PC-9 (cell line): ENCODE measurements around the gene SCUBE2. TPM values are rescaled to one million over a fixed set of nuclear protein-coding genes. Genes with fewer than 3 reads are reported as not detected.
A peak's percentile ranks its signal among the peaks of the same experiment; 100 is the strongest.

Experiments
- BruUV-seq: library from RNA; stranded (reverse); fragments of 400-500 nt; replicated peaks from 2 replicates; lab custom pipeline; 2021; lab: Mats Ljungman, UMichigan
- CTCF ChIA-PET: fragments of 300-600 bp; sonication (Branson Sonifier 250); formaldehyde crosslinking; loops from one replicate; lab custom pipeline; 2022; ENCODE audit warnings: antibody characterized with exemption; lab: Charles Lee
- POLR2A ChIA-PET: fragments of 300-600 bp; sonication (Branson Sonifier 250); formaldehyde crosslinking; loops from one replicate; lab custom pipeline; 2022; ENCODE audit warnings: antibody characterized with exemption; ENCODE audit not compliant: unreplicated experiment; lab: Charles Lee
- DNase-seq, 2 experiments: peaks; one replicate each; pipeline versions ENCODE4 v3.0.0 to v3.0.0-alpha.2; 2015 to 2022; ENCODE audit warnings: mixed read lengths in 1 of 2
- H2AFZ ChIP-seq: fragments of 200-600 bp; sonication (generic); 2 replicates; pipeline ENCODE4 v1.8.1; 2017; ENCODE audit warnings: antibody characterized with exemption
- H3F3A ChIP-seq: fragments of 200-600 bp; sonication (generic); 2 replicates; pipeline ENCODE4 v1.8.1; 2017; ENCODE audit warnings: antibody characterized with exemption, mild to moderate bottlenecking, low read depth; ENCODE audit not compliant: insufficient read depth
- H3K27ac ChIP-seq: fragments of 200-600 bp; sonication (generic); 2 replicates; pipeline ENCODE4 v1.6.1; 2016; ENCODE audit warnings: mixed run types
- H3K27me3 ChIP-seq: fragments of 200-600 bp; sonication (generic); 2 replicates; pipeline ENCODE4 v1.6.1; 2016; ENCODE audit warnings: low read depth, mixed run types; ENCODE audit not compliant: insufficient read depth
- H3K36me3 ChIP-seq: fragments of 200-600 bp; sonication (generic); 2 replicates; pipeline ENCODE4 v1.6.1; 2016; ENCODE audit warnings: low read depth, mixed run types
- H3K4me1 ChIP-seq: fragments of 200-600 bp; sonication (generic); replicated peaks from 2 replicates; pipeline ENCODE4 v1.6.1; 2016; ENCODE audit warnings: mixed run types; ENCODE audit not compliant: insufficient read depth
- H3K4me2 ChIP-seq: fragments of 200-600 bp; sonication (generic); 2 replicates; pipeline ENCODE4 v1.6.1; 2017; ENCODE audit warnings: mixed run types
- H3K4me3 ChIP-seq: fragments of 200-600 bp; sonication (generic); 2 replicates; pipeline ENCODE4 v1.6.1; 2016; ENCODE audit warnings: mixed run types
- H3K79me2 ChIP-seq: fragments of 200-600 bp; sonication (generic); 2 replicates; pipeline ENCODE4 v1.6.1; 2017; ENCODE audit warnings: low read depth, mixed run types
- H3K9me2 ChIP-seq: fragments of 200-600 bp; sonication (generic); 2 replicates; pipeline ENCODE4 v1.8.1; 2017; ENCODE audit warnings: mild to moderate bottlenecking; ENCODE audit not compliant: insufficient read depth
- H3K9me3 ChIP-seq: fragments of 200-600 bp; sonication (generic); 2 replicates; pipeline ENCODE4 v1.8.1; 2016; ENCODE audit warnings: low read depth; ENCODE audit not compliant: insufficient read depth
- H4K20me1 ChIP-seq: fragments of 200-600 bp; sonication (generic); 2 replicates; pipeline ENCODE4 v1.8.1; 2017; ENCODE audit not compliant: insufficient read depth
- EZH2 ChIP-seq: fragments of 200-600 bp; sonication (generic); IDR thresholded peaks from 2 replicates; pipeline ENCODE4 v1.8.0; 2017; ENCODE audit warnings: antibody characterized with exemption, low read depth
- intact Hi-C: fragments of 100-400 bp; cut with micrococcal nuclease; formaldehyde crosslinking; loops from one replicate; pipeline ENCODE4 v1.10.0; 2022; ENCODE audit not compliant: unreplicated experiment
- total RNA-seq: library from RNA; stranded (reverse); gene quantifications from 2 replicates; pipeline ENCODE4 v1.2.3, GENCODE V29; 2021
- TF ChIP-seq, protein P1 (sequence below): fragments of 200-600 bp; sonication (generic); conservative IDR thresholded peaks from 2 replicates; pipeline ENCODE4 v1.6.1; 2017; ENCODE audit warnings: mixed run types, antibody characterized with exemption, mild to moderate bottlenecking, moderate library complexity

The SCUBE2 gene
- total RNA-seq, 1 experiment from 2014 or later = not detected

DNA sequence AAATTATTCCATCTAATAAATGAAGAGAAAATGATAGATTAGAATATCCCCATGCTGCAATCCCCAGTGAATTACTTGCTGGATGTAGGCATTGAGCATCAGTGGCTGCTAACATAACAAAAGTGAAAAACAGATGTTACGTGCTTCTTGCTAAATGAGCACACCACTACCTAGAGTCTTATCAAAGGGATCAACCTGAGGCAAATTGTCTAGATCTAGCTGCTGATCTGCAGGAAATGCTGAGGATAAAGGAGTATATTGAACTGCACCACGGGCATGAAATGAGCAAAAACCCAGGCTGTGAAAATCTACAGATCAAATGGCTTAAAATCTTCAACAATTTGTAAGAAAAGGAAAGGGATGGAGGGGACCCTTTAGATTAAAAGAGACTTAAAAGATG is 45.3 kb upstream of the SCUBE2 start:
- Histone ChIP-seq H3K79me2 (no peaks in the 10 kb centered on the region), H3K4me1 (peaks cover 40% of the 10 kb centered on the region), H4K20me1 (no peaks in the 10 kb centered on the region)

GRCh38 chr11:9133956-9134355 is 42.6 kb upstream of the SCUBE2 start:
- no peak for TF ChIP-seq EZH2
- Histone ChIP-seq H3K36me3 (no peaks in the 10 kb centered on the region), H3K27me3 (no peaks in the 10 kb centered on the region), H3K4me3 (no peak overlapping the region), H3K9me3 (no peaks in the 10 kb centered on the region), H3K4me1 (peaks cover 25% of the 10 kb centered on the region), H3K9me2 (no peaks in the 10 kb centered on the region), H2AFZ (no peak overlapping the region), H3K4me2 (no peak overlapping the region), H3F3A (peaks cover 11% of the 10 kb centered on the region; the same call in 1 of the 2 replicates), H3K79me2 (no peaks in the 10 kb centered on the region), H4K20me1 (no peaks in the 10 kb centered on the region), H3K27ac (no peak overlapping the region)
- BruUV-seq = no TSS peak
- POLR2A ChIA-PET = no interaction called here
- CTCF ChIA-PET = no interaction called here
- DNase-seq = no peak
- intact Hi-C loops = no loop called here

More for the DNA sequence above, 45.3 kb upstream of the SCUBE2 start:
- POLR2A ChIA-PET = no interaction called here
- TF ChIP-seq, protein P1, sequence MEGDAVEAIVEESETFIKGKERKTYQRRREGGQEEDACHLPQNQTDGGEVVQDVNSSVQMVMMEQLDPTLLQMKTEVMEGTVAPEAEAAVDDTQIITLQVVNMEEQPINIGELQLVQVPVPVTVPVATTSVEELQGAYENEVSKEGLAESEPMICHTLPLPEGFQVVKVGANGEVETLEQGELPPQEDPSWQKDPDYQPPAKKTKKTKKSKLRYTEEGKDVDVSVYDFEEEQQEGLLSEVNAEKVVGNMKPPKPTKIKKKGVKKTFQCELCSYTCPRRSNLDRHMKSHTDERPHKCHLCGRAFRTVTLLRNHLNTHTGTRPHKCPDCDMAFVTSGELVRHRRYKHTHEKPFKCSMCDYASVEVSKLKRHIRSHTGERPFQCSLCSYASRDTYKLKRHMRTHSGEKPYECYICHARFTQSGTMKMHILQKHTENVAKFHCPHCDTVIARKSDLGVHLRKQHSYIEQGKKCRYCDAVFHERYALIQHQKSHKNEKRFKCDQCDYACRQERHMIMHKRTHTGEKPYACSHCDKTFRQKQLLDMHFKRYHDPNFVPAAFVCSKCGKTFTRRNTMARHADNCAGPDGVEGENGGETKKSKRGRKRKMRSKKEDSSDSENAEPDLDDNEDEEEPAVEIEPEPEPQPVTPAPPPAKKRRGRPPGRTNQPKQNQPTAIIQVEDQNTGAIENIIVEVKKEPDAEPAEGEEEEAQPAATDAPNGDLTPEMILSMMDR = no peak
- no peak for TF ChIP-seq EZH2
- no peaks in the 10 kb centered on the region for H3K36me3 ChIP-seq
- DNase-seq = no peak
- H3K27ac ChIP-seq = no peak overlapping the region
- CTCF ChIA-PET = no interaction called here
- intact Hi-C loops = loop anchor here (5.0 kb wide), 2 partner anchors 119 to 224 kb away; partner anchors contain the start of gene AKIP1
- no TSS peak for BruUV-seq
- H3K9me3 ChIP-seq = no peaks in the 10 kb centered on the region
- peak overlapping the region; percentile 67; the same call in 1 of the 2 replicates for H3K4me2 ChIP-seq
- H3K9me2 ChIP-seq = no peaks in the 10 kb centered on the region
- no peak overlapping the region for H2AFZ ChIP-seq
- H3K27me3 ChIP-seq = no peaks in the 10 kb centered on the region
- no peak overlapping the region for H3K4me3 ChIP-seq
- H3F3A ChIP-seq = peaks cover 17% of the 10 kb centered on the region

DNA sequence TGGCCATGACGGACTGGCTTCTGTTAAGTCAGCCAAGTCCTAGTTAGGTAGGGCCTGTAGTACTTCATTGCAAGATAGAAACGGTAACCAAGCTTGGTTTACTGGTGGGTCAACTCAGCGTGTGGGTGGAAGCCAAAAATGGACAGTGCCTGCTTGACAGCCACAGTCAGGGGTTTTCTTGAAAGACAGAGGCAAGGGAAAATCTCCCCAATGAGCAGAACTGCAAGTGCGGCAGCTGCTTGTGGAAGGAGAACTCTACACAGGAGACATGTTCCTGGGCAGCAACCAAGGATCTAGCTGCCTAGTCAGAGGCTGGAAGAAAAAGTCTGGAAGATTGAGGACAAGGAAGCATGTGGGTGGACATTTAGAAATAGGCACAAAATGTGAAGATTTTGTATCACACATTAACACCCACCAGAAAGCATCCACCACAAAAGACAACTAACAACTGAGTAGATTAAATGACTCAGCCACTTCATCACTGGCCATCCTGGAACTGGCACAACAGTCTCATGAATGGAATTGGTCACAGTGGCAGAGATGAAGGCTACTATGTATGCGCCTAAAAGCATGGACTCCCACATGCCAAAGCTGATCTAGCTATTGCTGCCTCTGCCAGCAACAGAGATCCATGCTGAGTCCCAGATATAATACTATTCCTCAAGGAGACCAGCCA is 40.9 kb upstream of the SCUBE2 start:
- no TSS peak for BruUV-seq
- no peaks in the 10 kb centered on the region for H3K9me3 ChIP-seq
- TF ChIP-seq, protein P1 = no peak
- no peak for TF ChIP-seq EZH2

More for the DNA sequence above, 40.9 kb upstream of the SCUBE2 start:
- Histone ChIP-seq H3K4me3 (no peak overlapping the region), H3K4me2 (no peak overlapping the region), H3K9me2 (no peaks in the 10 kb centered on the region), H3K36me3 (no peaks in the 10 kb centered on the region), H4K20me1 (no peaks in the 10 kb centered on the region), H3F3A (no peaks in the 10 kb centered on the region), H3K4me1 (peaks cover 11% of the 10 kb centered on the region), H3K27ac (no peak overlapping the region), H2AFZ (no peak overlapping the region), H3K27me3 (no peaks in the 10 kb centered on the region), H3K79me2 (no peaks in the 10 kb centered on the region)
- DNase-seq = no peak
- POLR2A ChIA-PET = no interaction called here
- CTCF ChIA-PET = no interaction called here
- intact Hi-C loops = no loop called here
